GM23338 (cell line): ENCODE data around the gene VPS37C. TPM values are rescaled to one million over a fixed set of nuclear protein-coding genes. Genes with fewer than 3 reads are reported as not detected.

Source experiments
- ATAC-seq: fragments of 200-7000 bp; cut with Tn5 transposase; 3 replicates; pipeline ENCODE4 v1.9.1; 2020
- DNase-seq: peaks from one replicate; pipeline ENCODE4 v3.0.0-alpha.2; 2015; ENCODE audit warnings: low spot score
- H2AFZ ChIP-seq: fragments of 200-600 bp; sonication (generic); 2 replicates; pipeline ENCODE4 v1.8.0; 2016; ENCODE audit warnings: antibody characterized with exemption, mild to moderate bottlenecking, moderate library complexity
- H3F3A ChIP-seq: fragments of 200-600 bp; sonication (generic); replicated peaks from 2 replicates; pipeline ENCODE4 v1.8.0; 2017; ENCODE audit warnings: antibody characterized with exemption, mixed run types, low read depth
- H3K27ac ChIP-seq: fragments of 200-600 bp; sonication (generic); 2 replicates; pipeline ENCODE4 v1.6.1; 2016; ENCODE audit warnings: low read depth
- H3K27me3 ChIP-seq: fragments of 200-600 bp; sonication (generic); 2 replicates; pipeline ENCODE4 v1.8.0; 2016; ENCODE audit warnings: mild to moderate bottlenecking, mixed run types, moderate library complexity; ENCODE audit not compliant: insufficient read depth
- H3K36me3 ChIP-seq: fragments of 200-600 bp; sonication (generic); 2 replicates; pipeline ENCODE4 v1.8.0; 2016; ENCODE audit warnings: mild to moderate bottlenecking; ENCODE audit not compliant: insufficient read depth
- H3K4me1 ChIP-seq: fragments of 200-600 bp; sonication (generic); 2 replicates; pipeline ENCODE4 v1.8.0; 2016; ENCODE audit warnings: mild to moderate bottlenecking, moderate library complexity; ENCODE audit not compliant: insufficient read depth
- H3K4me2 ChIP-seq: fragments of 200-600 bp; sonication (generic); 2 replicates; pipeline ENCODE4 v1.7.1; 2017; ENCODE audit warnings: mixed run types
- H3K4me3 ChIP-seq: fragments of 200-600 bp; sonication (generic); 2 replicates; pipeline ENCODE4 v1.6.1; 2016; ENCODE audit warnings: mixed run types
- H3K79me2 ChIP-seq: fragments of 200-600 bp; sonication (generic); replicated peaks from 2 replicates; pipeline ENCODE4 v1.8.0; 2017; ENCODE audit warnings: mild to moderate bottlenecking; ENCODE audit not compliant: insufficient read depth
- H3K9me2 ChIP-seq: fragments of 200-600 bp; sonication (generic); 2 replicates; pipeline ENCODE4 v1.8.0; 2017; ENCODE audit not compliant: insufficient read depth
- H4K20me1 ChIP-seq: fragments of 200-600 bp; sonication (generic); replicated peaks from 2 replicates; pipeline ENCODE4 v1.8.0; 2017; ENCODE audit warnings: mild to moderate bottlenecking; ENCODE audit not compliant: insufficient read depth
- H3K27ac Mint-ChIP-seq: 2 replicates; pipeline ENCODE4 v1.8.0; 2020; ENCODE audit warnings: inconsistent platforms, mild to moderate bottlenecking, moderate library complexity, mixed read lengths
- H3K27me3 Mint-ChIP-seq: 3 replicates; pipeline ENCODE4 v1.8.0; 2022; ENCODE audit warnings: low read depth, mild to moderate bottlenecking, moderate library complexity, mixed read lengths, inconsistent platforms; ENCODE audit not compliant: insufficient read depth, poor library complexity
- H3K36me3 Mint-ChIP-seq: 3 replicates; pipeline ENCODE4 v1.8.0; 2021; ENCODE audit warnings: low read depth, mild to moderate bottlenecking, inconsistent platforms, moderate library complexity, mixed read lengths
- H3K4me1 Mint-ChIP-seq: 3 replicates; pipeline ENCODE4 v1.8.0; 2020; ENCODE audit warnings: mild to moderate bottlenecking, inconsistent platforms, mixed read lengths
- H3K4me3 Mint-ChIP-seq: 3 replicates; pipeline ENCODE4 v1.8.0; 2021; ENCODE audit warnings: moderate library complexity, mild to moderate bottlenecking, inconsistent platforms, mixed read lengths
- H3K9me3 Mint-ChIP-seq: 3 replicates; pipeline ENCODE4 v1.8.0; 2020; ENCODE audit warnings: moderate library complexity, mild to moderate bottlenecking, inconsistent platforms, mixed read lengths
- CREB1 ChIP-seq: fragments of 250-450 bp; sonication (Bioruptor Pico); IDR thresholded peaks from 2 replicates; pipeline ENCODE4 v1.5.0; 2020; ENCODE audit warnings: low read depth, mild to moderate bottlenecking, moderate library complexity
- EZH2 ChIP-seq: fragments of 200-600 bp; sonication (generic); IDR thresholded peaks from one replicate; pipeline ENCODE4 v1.8.0; 2017; ENCODE audit warnings: antibody characterized with exemption, mild to moderate bottlenecking, low read depth; ENCODE audit not compliant: unreplicated experiment
- EZH2phosphoT487 ChIP-seq: fragments of 200-600 bp; sonication (generic); IDR thresholded peaks from one replicate; pipeline ENCODE4 v1.8.1; 2018; ENCODE audit warnings: antibody characterized with exemption; ENCODE audit not compliant: unreplicated experiment
- JUNB ChIP-seq: IDR thresholded peaks from one replicate; pipeline ENCODE4 v1.6.1; 2016; ENCODE audit warnings: antibody characterized with exemption; ENCODE audit not compliant: unreplicated experiment
- NANOG ChIP-seq: IDR thresholded peaks from 2 replicates; pipeline ENCODE4 v1.6.1; 2016; ENCODE audit warnings: antibody characterized with exemption, borderline replicate concordance
- POLR2AphosphoS5 ChIP-seq: IDR thresholded peaks from 2 replicates; pipeline ENCODE4 v1.6.1; 2016; ENCODE audit warnings: antibody characterized with exemption, low read depth
- STAT1 ChIP-seq: IDR thresholded peaks from one replicate; pipeline ENCODE4 v1.6.1; 2016; ENCODE audit warnings: antibody characterized with exemption; ENCODE audit not compliant: unreplicated experiment
- ZNF114 ChIP-seq: fragments of 250-450 bp; sonication (Bioruptor Pico); IDR thresholded peaks from 2 replicates; pipeline ENCODE4 v1.5.0; 2020; ENCODE audit warnings: mild to moderate bottlenecking, moderate library complexity
- ZNF331 ChIP-seq: fragments of 250-450 bp; sonication (Bioruptor Pico); IDR thresholded peaks from 2 replicates; pipeline ENCODE4 v1.5.0; 2020; ENCODE audit warnings: low read depth, mild to moderate bottlenecking, moderate library complexity
- polyA plus RNA-seq: library from polyadenylated mRNA; unstranded; fragments of >200 nt; fragmentation: Nextera tagmentation; extraction: Ambion mirVana; gene quantifications from 2 replicates; pipeline ENCODE4 v1.2.1, GENCODE V29; 2016
- total RNA-seq: library from RNA; depleted of rRNA; stranded (reverse); fragments of >200 nt; shearing (Covaris generic); gene quantifications from 2 replicates; pipeline ENCODE4 v1.2.3, GENCODE V29; 2014
- TF ChIP-seq, protein P1 (sequence below): IDR thresholded peaks from 2 replicates; pipeline ENCODE4 v1.6.1; 2016; ENCODE audit warnings: antibody characterized with exemption
- TF ChIP-seq, protein P2 (sequence below): fragments of 250-450 bp; sonication (Bioruptor Pico); IDR thresholded peaks from 2 replicates; pipeline ENCODE4 v1.5.0; 2020; ENCODE audit warnings: mild to moderate bottlenecking, moderate library complexity
- TF ChIP-seq, protein P3 (sequence below): IDR thresholded peaks from one replicate; pipeline ENCODE4 v1.6.1; 2018; ENCODE audit warnings: antibody characterized with exemption; ENCODE audit not compliant: unreplicated experiment
- TF ChIP-seq, protein P4 (sequence below), 2 experiments: fragments of 200-600 bp in 1 of 2; sonication (generic) in 1 of 2; conservative IDR thresholded peaks; 2 replicates each; pipeline versions ENCODE4 v1.5.1 to v1.6.1; 2016 to 2017; ENCODE audit warnings: antibody characterized with exemption in 2 of 2, low read depth in 2 of 2, mild to moderate bottlenecking in 2 of 2, moderate library complexity in 1 of 2

Gene VPS37C
- total and polyA plus RNA-seq, 2 experiments from 2014 or later: 8.8 to 19.4 TPM

DNA sequence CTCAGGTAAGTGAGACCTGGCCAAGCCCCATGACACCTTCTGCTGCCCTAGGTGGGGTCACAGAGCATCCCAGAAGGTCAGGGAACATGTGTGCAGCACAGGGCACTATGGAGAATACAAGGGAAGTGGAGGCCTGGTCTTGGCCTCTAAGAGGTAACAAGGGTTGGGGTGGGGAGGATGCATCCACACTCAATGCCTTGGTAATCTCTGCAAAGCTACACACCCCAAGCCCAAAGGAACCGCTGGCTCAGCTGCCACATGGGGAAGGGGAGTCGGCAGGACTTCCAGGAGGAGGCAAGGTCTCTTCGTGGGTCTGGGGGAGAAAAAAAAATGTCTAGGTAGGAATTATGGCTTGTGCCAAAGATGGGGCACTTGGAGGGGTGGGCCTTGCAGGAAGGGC is 41.7 kb downstream of the VPS37C start:
- Histone ChIP-seq H3K27me3 (no peaks in the 10 kb centered on the region), H3K4me3 (no peak overlapping the region), H3F3A (no peaks in the 10 kb centered on the region), H3K27ac (no peak overlapping the region), H3K36me3 (no peaks in the 10 kb centered on the region), H3K4me1 (no peaks in the 10 kb centered on the region), H3K79me2 (no peaks in the 10 kb centered on the region), H3K4me2 (no peak overlapping the region), H3K9me2 (no peaks in the 10 kb centered on the region), H4K20me1 (no peaks in the 10 kb centered on the region), H2AFZ (no peak overlapping the region)
- TF ChIP-seq, protein P1, sequence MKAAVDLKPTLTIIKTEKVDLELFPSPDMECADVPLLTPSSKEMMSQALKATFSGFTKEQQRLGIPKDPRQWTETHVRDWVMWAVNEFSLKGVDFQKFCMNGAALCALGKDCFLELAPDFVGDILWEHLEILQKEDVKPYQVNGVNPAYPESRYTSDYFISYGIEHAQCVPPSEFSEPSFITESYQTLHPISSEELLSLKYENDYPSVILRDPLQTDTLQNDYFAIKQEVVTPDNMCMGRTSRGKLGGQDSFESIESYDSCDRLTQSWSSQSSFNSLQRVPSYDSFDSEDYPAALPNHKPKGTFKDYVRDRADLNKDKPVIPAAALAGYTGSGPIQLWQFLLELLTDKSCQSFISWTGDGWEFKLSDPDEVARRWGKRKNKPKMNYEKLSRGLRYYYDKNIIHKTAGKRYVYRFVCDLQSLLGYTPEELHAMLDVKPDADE: no peak
- TF ChIP-seq, protein P2, sequence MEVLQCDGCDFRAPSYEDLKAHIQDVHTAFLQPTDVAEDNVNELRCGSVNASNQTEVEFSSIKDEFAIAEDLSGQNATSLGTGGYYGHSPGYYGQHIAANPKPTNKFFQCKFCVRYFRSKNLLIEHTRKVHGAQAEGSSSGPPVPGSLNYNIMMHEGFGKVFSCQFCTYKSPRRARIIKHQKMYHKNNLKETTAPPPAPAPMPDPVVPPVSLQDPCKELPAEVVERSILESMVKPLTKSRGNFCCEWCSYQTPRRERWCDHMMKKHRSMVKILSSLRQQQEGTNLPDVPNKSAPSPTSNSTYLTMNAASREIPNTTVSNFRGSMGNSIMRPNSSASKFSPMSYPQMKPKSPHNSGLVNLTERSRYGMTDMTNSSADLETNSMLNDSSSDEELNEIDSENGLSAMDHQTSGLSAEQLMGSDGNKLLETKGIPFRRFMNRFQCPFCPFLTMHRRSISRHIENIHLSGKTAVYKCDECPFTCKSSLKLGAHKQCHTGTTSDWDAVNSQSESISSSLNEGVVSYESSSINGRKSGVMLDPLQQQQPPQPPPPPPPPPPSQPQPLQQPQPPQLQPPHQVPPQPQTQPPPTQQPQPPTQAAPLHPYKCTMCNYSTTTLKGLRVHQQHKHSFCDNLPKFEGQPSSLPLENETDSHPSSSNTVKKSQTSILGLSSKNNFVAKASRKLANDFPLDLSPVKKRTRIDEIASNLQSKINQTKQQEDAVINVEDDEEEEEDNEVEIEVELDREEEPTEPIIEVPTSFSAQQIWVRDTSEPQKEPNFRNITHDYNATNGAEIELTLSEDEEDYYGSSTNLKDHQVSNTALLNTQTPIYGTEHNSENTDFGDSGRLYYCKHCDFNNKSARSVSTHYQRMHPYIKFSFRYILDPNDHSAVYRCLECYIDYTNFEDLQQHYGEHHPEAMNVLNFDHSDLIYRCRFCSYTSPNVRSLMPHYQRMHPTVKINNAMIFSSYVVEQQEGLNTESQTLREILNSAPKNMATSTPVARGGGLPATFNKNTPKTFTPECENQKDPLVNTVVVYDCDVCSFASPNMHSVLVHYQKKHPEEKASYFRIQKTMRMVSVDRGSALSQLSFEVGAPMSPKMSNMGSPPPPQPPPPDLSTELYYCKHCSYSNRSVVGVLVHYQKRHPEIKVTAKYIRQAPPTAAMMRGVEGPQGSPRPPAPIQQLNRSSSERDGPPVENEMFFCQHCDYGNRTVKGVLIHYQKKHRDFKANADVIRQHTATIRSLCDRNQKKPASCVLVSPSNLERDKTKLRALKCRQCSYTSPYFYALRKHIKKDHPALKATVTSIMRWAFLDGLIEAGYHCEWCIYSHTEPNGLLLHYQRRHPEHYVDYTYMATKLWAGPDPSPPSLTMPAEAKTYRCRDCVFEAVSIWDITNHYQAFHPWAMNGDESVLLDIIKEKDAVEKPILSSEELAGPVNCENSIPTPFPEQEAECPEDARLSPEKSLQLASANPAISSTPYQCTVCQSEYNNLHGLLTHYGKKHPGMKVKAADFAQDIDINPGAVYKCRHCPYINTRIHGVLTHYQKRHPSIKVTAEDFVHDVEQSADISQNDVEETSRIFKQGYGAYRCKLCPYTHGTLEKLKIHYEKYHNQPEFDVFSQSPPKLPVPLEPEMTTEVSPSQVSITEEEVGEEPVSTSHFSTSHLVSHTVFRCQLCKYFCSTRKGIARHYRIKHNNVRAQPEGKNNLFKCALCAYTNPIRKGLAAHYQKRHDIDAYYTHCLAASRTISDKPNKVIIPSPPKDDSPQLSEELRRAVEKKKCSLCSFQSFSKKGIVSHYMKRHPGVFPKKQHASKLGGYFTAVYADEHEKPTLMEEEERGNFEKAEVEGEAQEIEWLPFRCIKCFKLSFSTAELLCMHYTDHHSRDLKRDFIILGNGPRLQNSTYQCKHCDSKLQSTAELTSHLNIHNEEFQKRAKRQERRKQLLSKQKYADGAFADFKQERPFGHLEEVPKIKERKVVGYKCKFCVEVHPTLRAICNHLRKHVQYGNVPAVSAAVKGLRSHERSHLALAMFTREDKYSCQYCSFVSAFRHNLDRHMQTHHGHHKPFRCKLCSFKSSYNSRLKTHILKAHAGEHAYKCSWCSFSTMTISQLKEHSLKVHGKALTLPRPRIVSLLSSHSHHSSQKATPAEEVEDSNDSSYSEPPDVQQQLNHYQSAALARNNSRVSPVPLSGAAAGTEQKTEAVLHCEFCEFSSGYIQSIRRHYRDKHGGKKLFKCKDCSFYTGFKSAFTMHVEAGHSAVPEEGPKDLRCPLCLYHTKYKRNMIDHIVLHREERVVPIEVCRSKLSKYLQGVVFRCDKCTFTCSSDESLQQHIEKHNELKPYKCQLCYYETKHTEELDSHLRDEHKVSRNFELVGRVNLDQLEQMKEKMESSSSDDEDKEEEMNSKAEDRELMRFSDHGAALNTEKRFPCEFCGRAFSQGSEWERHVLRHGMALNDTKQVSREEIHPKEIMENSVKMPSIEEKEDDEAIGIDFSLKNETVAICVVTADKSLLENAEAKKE: no peak
- TF ChIP-seq JUNB (no peak), EZH2 (no peak), CREB1 (CRISPR knock-in tag) (no peak), EZH2phosphoT487 (no peak), ZNF114 (CRISPR knock-in tag) (no peak), POLR2AphosphoS5 (no peak), ZNF331 (CRISPR knock-in tag) (no peak), STAT1 (no peak), NANOG (no peak)
- TF ChIP-seq, protein P3, sequence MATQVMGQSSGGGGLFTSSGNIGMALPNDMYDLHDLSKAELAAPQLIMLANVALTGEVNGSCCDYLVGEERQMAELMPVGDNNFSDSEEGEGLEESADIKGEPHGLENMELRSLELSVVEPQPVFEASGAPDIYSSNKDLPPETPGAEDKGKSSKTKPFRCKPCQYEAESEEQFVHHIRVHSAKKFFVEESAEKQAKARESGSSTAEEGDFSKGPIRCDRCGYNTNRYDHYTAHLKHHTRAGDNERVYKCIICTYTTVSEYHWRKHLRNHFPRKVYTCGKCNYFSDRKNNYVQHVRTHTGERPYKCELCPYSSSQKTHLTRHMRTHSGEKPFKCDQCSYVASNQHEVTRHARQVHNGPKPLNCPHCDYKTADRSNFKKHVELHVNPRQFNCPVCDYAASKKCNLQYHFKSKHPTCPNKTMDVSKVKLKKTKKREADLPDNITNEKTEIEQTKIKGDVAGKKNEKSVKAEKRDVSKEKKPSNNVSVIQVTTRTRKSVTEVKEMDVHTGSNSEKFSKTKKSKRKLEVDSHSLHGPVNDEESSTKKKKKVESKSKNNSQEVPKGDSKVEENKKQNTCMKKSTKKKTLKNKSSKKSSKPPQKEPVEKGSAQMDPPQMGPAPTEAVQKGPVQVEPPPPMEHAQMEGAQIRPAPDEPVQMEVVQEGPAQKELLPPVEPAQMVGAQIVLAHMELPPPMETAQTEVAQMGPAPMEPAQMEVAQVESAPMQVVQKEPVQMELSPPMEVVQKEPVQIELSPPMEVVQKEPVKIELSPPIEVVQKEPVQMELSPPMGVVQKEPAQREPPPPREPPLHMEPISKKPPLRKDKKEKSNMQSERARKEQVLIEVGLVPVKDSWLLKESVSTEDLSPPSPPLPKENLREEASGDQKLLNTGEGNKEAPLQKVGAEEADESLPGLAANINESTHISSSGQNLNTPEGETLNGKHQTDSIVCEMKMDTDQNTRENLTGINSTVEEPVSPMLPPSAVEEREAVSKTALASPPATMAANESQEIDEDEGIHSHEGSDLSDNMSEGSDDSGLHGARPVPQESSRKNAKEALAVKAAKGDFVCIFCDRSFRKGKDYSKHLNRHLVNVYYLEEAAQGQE: no peak
- TF ChIP-seq, protein P4, sequence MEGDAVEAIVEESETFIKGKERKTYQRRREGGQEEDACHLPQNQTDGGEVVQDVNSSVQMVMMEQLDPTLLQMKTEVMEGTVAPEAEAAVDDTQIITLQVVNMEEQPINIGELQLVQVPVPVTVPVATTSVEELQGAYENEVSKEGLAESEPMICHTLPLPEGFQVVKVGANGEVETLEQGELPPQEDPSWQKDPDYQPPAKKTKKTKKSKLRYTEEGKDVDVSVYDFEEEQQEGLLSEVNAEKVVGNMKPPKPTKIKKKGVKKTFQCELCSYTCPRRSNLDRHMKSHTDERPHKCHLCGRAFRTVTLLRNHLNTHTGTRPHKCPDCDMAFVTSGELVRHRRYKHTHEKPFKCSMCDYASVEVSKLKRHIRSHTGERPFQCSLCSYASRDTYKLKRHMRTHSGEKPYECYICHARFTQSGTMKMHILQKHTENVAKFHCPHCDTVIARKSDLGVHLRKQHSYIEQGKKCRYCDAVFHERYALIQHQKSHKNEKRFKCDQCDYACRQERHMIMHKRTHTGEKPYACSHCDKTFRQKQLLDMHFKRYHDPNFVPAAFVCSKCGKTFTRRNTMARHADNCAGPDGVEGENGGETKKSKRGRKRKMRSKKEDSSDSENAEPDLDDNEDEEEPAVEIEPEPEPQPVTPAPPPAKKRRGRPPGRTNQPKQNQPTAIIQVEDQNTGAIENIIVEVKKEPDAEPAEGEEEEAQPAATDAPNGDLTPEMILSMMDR (conservative IDR thresholded peaks at IDR 0.05; ENCODE audit: low read depth in 2 of 2): no peak
- H3K36me3 Mint-ChIP-seq: no peaks in the 10 kb centered on the region
- H3K27me3 Mint-ChIP-seq: no peaks in the 10 kb centered on the region
- no peak overlapping the region for H3K27ac Mint-ChIP-seq
- H3K9me3 Mint-ChIP-seq: no peaks in the 10 kb centered on the region
- DNase-seq: no peak
- no peak overlapping the region for H3K4me3 Mint-ChIP-seq
- ATAC-seq: no peak
- H3K4me1 Mint-ChIP-seq: no peaks in the 10 kb centered on the region
